Posterior cingulate gyrus (tissue), 11 donors: ENCODE results near the gene SOX13.
A peak's percentile ranks its signal among the peaks of the same experiment; 100 is the strongest.

ENCODE experiments used
- DNase-seq, 10 donors: peaks; one replicate each; pipeline versions ENCODE4 v3.0.0 to v3.0.0-alpha.2; 2020 to 2021; ENCODE audit warnings: mixed read lengths in 3 of 10
- intact Hi-C: fragments of 100-400 bp; cut with DNase I; formaldehyde crosslinking; loops from one replicate; pipeline ENCODE4 v1.15.1; 2023

SOX13 gene

DNA sequence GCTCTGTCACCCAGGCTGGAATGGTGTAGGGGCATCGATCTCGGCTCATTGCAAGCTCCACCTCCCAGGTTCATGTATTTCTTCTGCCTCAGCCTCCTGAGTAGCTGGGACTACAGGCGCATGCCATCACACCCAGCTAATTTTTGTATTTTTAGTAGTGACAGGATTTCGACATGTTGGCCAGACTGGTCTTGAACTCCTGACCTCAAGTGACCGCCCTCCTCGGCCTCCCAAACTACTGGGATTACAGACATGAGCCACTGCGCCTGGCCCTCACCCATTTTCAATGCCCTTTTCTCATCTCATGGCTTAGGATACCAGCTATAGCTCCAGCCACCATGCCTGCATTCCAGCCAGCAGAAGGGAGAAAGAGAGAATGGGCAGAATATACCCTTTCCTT lies 12.9 kb upstream of the SOX13 start:
- intact Hi-C loops, result no loop called here
- DNase-seq, result peak in 1 of 10 donors; percentile 18

DNA sequence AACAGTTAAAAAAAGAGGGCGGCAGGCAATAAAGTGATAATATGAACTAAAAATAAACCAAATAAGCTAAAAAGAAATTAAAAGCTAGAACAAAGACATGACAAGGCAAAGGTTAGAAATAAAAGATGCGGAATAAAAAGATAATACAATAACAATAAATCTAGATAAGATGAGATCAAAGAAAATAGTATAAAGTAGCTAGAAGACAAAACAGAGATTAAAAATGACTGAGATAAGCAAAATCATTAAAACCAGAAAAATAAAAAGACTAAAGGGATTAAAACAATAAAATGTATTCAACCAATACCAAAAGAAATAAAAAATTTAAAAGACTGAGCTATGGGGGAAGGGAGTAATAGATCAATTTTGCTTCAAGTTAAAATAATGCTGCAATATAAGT lies 10.8 kb upstream of the SOX13 start:
- intact Hi-C loops, result no loop called here

DNA sequence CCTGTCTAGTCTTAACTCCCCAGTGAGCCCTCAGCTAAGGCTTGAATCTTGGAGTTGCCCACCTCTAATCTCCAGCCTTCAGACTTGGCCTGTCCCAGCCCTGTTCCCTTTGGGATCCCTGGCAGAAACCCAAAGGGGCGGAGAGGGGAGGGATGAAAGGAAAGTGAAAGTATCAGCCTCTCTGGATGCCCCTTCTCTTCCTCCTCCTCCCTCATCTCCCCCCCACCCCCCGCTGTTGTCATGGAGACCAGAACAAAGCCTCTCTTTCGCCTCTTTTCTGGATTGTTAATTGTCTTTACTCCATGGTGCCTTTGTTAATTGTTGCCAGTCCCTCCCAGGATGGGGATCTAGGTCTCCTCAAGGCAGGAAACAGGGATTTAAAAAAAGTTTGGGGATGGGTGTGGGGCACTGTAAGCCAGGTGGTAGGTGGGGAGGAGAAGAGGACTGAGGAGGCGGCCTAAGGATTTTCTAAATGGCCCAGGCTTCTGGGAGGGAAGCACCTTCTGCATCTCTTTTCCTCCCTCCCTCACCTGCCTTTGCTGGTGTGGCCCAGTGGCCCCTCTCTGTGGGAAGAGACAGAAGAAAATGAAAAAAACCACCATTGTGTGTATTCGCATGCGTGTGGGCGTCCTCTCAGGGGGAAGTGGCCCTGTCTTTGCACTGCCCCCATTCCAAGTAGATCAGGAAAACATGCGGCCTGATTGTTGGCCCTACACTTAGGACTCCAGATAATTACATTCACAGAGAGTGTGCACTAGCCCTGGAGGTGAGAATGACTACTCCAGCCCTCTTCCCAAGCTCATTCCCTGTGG lies 7.5 kb upstream of the SOX13 start:
- peak in 6 of 10 donors; percentile 46 to 92 (median 70) for DNase-seq
- intact Hi-C loops, result loop anchor here (2.0 kb wide), 1 partner anchor 69 kb away; no protein-coding TSS in a partner anchor

More for the DNA sequence above, 10.8 kb upstream of the SOX13 start:
- no peak for DNase-seq

DNA sequence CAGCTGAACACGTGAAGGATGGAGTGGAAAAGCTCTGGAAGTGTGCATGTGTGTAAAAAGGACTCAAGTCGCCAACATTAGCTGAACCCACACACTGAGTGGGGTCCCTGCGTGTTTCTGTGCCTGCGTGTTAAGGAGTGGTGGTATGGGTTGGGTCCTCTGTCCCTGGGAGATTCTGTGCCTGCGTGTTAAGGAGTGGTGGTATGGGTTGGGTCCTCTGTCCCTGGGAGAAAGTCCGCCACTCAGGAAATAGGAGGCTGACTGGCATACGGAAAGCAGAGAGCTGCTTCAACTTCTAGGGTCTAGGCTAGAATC lies 7.0 kb upstream of the SOX13 start:
- peak in 1 of 10 donors; percentile 52 for DNase-seq
- intact Hi-C loops, result loop anchor here (2.0 kb wide), 1 partner anchor 69 kb away; no protein-coding TSS in a partner anchor

DNA sequence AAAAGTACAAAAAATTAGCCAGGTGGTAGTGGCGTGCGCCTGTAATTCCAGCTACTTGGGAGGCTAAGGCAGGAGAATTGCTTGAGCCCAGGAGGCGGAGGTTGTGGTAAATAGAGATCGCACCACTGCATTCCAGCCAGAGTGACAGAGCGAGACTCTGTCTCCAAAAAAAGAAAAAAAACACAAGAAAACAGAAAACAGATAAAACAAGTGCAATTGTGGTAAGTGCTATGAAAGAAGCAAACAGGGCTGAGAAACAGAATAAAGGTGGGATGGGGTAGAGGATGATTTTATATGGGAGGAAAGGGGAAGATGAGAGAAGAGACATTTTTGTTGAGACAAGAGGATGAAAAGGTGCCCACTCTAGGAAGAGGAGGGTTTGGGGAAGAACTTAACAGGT lies 5.0 kb upstream of the SOX13 start:
- intact Hi-C loops, result no loop called here
- peak in 1 of 10 donors; percentile 2 for DNase-seq

DNA sequence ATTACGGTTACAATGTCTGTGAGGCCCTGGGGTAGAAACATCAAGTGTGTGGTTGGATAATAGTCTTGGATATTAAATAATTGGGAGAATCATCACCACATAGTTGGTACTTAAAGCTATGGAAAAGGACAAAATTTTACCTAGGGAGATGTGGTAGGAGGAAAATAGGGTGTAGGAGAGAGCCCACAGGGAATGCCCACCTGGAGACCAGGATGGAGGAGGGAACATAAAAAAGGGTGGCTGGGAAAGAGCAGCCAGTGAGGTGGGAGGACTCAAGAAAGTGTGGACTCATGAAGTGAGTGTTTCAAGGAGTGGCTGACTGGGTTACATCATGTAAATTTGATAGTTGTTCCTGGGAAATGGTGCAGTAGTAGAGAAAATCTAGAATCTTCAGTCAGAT lies 3.0 kb upstream of the SOX13 start:
- no peak for DNase-seq
- intact Hi-C loops, result loop anchor here (5.0 kb wide), 1 partner anchor 57 kb away; no protein-coding TSS in a partner anchor

DNA sequence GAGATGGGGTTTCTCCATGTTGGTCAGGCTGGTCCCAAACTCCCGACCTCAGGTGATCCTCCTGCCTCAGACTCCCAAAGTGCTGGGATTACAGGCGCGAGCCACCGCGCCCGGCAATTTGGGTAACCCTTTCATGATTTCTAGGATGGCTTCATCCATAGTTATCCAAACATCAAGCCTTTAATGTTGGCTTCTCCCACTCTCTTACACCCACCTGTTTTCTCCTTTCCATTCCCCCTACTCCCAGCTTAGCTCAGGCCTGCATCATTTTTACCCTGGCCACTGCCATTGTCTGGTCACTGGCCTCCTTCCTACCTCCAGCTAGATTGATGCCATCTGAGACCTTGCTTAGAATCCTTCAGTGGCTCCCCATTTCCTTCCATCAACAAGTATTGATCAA lies 2.0 kb upstream of the SOX13 start:
- DNase-seq, result no peak
- intact Hi-C loops, result loop anchor here (5.0 kb wide), 1 partner anchor 56 kb away; no protein-coding TSS in a partner anchor

DNA sequence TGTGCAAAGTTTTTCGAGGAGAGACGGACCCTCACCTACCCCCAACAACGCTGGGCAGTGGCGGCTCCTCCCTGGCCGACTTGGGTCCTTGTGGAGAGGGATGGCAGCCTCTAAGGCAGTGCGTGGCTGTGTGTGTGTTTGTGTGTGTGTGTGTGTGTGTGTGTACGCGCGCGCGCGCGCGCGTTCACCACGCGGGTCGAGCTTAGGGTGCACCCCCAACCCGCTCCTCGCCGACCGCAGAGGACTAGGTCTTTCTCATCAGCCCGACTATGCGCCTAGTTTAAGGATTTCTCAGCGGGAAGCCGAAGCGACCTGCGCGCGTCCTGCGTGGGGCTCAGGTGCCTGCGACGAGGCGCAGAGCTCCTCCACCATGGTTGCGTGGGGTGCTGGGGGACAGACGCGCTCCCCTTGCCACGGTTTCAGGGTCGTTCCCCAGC lies 940 bp downstream of the SOX13 start:
- peak in 3 of 10 donors; percentile 9 to 83 (median 27) for DNase-seq
- intact Hi-C loops, result loop anchor here (1.0 to 5.0 kb wide), 3 partner anchors 53 to 203 kb away; no protein-coding TSS in a partner anchor

DNA sequence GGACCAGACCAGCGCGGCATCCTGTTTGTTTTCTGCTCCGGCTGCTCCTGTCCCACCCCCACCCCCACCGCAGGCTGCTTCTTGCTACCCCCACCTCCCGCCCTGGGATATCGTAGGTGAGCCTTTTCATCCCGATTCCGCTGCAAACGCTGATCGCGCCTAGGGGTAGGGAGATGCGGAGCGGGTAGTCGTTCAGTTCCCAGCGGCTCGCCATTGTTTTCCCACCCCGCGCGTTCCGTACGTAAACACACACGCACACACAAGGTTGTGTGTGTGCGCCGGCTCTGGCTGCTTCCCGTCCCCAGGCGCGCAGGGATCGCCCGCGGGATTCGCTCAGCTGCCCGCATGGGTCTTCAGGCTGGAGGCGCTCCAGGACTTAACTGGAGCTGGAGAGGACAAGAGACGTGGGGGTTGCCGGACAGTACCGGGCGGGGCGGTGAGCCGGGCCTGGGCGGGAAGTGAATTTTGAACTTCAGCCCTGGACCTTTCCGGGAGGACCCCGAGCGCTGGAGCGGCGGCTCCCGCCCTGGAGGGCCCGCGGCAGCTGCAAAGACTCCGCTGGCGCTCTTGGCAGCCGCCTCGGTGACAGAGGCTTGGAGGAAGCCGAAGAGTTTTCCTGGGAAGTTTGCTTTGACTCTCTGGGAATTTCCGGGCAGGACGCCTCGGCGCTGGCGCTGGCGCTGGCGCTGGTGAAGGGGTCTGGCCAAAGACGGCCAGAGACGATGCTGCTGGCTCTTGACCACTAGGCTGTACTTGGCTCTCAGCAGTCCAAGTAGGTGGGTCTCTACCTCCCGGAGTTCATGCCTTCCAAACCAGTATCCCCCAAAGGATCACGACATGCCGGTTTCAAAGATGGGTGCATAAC lies 1.6 kb downstream of the SOX13 start:
- peak; percentile 35 to 91 (median 56) for DNase-seq
- intact Hi-C loops, result loop anchor here (5.0 kb wide), 1 partner anchor 53 kb away; no protein-coding TSS in a partner anchor

DNA sequence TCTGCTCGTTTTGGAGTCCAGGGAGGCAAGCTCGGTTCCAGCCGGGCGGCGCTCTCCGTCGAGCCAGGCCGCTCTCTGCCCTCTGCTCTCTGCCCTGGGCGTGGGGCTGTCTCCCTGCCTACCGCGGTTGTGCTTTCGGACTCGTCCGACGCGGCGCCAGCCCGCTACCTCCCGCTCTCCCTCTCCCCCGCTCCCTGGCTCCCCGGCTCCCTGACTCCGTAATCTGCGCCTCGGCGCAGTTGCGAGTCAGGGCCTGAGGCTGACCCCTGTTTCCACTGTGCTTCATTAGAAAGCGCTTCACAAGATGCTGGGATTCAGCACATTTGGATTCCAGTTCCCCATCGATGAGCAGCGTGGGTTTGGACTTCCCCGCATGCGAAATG lies 2.2 kb downstream of the SOX13 start:
- intact Hi-C loops, result no loop called here
- peak in 1 of 10 donors; percentile 87 for DNase-seq

DNA sequence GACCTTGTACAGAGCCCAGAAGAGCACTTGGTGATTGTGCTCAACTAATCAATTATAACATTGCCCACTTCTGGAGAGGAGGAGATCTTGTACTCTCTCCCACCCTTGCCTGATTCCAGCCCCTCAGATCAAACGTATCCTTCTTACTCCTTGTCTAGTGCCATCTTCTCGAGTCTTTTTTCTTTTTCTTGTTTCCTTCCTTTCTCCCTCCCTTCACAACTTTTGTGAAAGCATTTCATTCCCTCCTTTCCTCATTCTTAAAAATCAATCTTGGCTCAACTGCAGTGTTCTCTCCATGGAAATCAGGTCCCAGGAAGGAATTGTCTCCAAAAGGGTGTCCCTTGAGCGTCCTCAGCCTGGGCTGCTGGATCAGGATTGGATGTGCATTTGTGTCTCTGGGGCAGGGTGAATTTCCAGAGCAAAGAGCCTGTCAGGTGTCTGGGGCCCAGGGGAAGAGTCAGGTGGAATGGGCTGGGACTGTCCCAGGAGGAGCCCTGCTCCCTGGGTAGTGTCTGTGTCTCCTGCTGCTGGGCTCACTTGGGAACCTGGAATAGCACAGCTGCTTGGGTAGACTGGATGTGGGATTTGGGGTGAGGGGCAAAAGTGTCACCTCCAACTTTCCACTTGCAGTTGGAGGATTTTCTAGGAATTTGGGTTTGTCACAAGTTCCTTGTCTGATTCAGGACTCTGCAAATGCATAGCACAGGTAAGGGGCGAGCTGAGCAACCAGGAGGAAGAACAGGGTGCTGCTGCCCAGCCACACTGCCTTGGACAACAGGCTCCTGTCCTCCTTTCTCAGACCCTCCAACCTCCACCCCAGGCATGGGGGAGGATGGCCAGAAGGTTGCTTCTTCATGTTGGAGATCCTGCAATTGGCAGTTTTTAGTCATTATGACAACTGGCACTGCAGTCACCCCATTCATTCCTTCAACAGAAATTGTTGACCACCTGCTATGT lies 3.3 kb downstream of the SOX13 start:
- DNase-seq, result peak in 2 of 10 donors; percentile 33 to 40
- intact Hi-C loops, result no loop called here

DNA sequence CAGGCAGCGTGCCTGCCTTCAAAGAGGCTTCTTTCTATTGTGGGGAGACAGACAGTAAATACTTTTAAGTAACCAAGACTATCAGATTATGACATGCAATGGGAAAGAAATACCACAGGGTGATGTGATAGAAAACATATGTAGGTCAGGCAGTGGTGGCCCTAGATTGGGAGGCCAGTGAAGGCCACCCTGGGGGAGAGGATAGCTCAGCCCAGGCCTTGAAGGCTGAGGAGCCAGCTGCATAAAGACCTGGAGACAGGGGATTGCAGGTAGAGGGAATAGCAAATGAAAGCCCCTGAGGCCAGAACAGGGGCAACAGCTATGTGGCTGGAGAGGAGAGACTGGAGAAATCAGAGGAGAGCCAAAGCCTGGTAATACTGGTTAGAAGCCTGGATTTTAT lies 4.0 kb downstream of the SOX13 start:
- intact Hi-C loops, result no loop called here
- peak in 1 of 10 donors; percentile 50 for DNase-seq

DNA sequence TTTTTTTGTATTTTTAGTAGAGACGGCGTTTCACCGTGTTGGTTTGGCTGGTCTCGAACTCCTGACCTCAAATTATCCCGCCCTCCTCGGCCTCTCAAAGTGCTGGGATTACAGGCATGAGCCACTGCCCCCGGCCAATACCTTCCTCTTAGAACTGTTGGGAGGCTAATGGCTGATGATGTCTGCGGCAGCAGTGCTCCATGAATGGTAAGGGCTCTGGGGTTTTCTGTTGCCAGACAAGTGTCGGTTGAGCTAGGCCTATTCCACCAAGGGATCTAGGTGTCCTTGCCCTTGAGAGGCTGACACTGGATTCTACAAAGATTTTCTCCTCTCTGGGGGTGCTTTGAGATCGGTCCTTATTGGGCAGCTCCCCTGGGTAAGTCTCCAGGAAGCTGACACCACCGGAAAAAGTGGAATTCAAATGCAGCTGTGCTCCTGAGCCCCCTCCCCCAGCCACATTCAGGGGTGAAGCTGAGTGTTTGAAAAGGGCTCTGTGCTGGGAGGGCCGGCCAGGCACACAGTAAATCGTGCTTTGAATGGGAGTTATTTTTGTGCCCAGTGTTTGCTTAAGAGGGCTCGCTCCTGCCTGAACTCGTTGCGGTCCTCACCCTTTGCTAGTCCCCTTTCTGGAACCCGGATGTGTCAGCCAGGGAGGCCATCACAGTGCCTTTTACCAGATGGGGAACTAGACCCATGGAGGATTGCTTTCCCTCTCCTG lies 5.2 kb downstream of the SOX13 start:
- intact Hi-C loops, result no loop called here
- DNase-seq, result peak in 2 of 10 donors; percentile 11 to 84

DNA sequence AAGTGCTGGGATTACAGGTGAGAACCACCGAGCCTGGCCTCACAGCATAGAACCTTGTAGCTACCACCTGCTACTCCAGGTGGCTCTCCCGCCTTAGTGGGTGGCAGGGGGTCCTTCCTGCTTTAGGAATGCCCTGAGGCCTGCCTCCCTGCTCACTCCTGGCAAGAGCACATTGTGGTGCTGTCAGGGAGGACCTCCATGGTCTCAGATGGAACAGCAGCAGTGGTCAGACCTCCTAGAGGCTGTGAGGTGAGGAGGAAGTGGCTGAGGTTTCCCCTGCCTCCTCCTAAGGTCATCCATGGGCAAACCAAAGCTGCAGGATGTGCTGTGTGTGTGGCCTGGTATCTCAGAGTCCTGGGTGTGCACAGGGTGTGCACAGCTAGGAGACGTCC lies 6.7 kb downstream of the SOX13 start:
- intact Hi-C loops, result no loop called here
- peak in 1 of 10 donors; percentile 49 for DNase-seq

DNA sequence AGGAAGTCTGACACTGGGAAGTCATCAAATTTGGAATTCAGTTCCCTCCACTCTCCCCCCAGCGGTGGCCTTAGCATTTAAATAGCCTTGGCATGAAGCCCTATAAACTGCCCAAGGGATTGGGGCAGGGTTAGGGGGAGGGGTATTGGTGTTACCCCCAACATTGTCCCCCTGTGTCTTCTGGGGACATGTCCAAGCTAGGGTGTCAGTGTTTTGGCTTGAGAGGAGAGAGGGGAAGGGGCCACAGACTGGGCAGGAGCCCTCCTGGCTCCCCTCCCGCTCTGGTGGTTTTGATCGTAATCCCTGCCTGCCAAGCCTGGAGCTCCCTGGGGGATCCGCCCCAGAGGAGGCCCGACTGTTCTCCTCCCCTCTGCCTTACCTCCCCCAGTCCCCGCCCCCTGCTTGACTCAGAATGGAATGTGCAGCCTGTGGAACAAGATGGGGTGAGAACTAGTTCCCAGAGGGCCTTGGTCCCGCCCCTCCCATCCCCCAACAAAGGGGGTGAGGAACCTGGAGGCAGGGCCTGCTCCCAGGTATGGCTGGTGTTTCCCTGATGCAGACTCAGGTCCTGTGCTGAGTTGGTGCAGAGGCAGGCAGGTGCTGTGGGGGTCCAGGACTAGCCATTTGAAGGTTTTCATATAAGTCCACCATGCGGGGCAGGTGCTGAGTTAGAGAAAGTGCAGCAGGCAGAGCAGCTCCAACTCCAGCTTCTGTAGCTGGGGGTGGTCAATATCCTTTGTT lies 7.4 kb downstream of the SOX13 start:
- DNase-seq, result peak in 2 of 10 donors; percentile 81 to 82

DNA sequence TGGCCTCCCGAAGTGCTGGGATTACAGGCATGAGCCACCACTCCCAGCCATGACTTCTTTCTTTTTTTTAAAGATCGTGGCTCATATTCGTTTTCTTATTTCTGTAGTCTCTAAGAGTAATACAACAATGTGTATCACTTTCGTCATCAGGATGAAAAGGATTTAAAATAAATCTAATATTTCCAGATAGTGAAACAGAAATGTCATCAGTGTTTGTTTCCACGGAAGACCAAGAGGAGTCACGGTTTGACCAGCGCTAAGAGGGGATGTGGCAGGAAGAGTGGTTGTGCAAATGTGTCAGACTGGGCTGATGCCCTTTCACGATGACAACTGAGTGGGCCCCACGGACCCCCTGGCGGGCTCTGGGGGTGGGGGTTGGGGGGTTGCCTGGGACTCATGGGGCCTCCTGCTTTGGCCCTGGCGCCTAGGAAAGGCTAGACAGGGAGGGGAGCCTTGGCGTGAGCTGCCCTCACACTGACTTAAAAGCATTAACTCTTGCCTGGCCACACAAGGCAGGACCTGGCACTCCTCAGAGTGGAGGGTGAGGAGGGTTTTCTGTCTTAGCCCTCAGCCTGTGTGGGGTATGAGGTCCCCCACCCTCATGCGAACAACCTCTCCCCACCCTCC lies 8.4 kb downstream of the SOX13 start:
- peak in 1 of 10 donors; percentile 59 for DNase-seq
- intact Hi-C loops, result no loop called here

More for the DNA sequence above, 7.4 kb downstream of the SOX13 start:
- intact Hi-C loops, result no loop called here

DNA sequence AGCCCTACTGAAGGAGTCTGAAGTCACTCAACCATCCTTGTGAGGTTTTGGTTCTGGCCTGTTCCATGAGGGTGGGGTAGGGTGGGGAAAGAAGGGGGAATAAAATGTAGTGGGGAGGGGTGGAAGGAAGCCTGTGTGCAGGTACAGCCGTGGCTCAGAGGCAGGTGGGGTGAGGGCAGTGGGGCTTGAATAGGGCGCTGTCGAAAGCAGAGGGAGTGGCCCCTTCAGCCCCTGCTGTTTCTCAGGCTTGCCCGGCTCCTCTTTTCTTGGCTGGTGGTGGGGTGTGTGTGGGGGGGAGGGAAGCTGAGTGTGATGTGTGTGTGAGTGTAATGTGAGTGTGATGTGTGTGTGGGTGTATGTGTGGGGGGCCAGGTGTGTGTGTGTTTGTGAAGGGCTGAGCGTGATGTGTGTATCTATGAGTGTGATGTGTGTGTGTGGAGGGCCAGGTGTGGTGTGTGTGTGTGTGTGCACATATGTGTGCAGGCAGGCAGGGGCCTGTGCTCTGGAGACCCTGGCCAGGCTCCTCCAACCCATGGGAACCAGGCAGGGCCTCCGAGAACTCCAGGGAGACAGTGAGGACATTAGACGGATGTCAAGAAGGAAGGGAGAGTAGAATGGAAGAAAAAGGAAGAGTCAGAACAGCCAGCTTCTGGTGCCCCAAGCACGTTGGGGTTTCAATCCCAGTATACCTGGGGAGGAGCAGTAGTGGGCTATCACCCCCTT lies 9.0 kb downstream of the SOX13 start:
- intact Hi-C loops, result no loop called here

More for the DNA sequence above, 9.0 kb downstream of the SOX13 start:
- DNase-seq, result peak in 2 of 10 donors; percentile 5 to 43
